HG03520 (cell line): ENCODE measurements around the gene BABAM2.
"Not testable (repeated sequence)": the region's sequence is repeated elsewhere in the genome, so short reads cannot be mapped to it uniquely, and the experiment has no call there.

Experiments
- ATAC-seq: cut with Tn5 transposase; IDR thresholded peaks from one replicate; pipeline ENCODE4 v1.9.1; 2021; ENCODE audit warnings: mild to moderate bottlenecking, moderate library complexity; ENCODE audit not compliant: unreplicated experiment

The BABAM2 gene

GRCh38 chr2:27940982-27941381 is 50.5 kb downstream of the BABAM2 start:
- no peak for ATAC-seq

GRCh38 chr2:27942612-27943547 is 52.4 kb downstream of the BABAM2 start:
- ATAC-seq, result no peak

GRCh38 chr2:27946530-27947060 is 56.1 kb downstream of the BABAM2 start:
- no peak for ATAC-seq

- ATAC-seq, result no peak
These were observed 61.5 kb downstream of the BABAM2 start for GRCh38 chr2:27952070-27952469.

GRCh38 chr2:27953077-27953476 is 62.5 kb downstream of the BABAM2 start:
- no peak for ATAC-seq

GRCh38 chr2:27954221-27954673 is 63.7 kb downstream of the BABAM2 start:
- ATAC-seq, result no peak

GRCh38 chr2:27954771-27955383 is 64.3 kb downstream of the BABAM2 start:
- ATAC-seq, result no peak

- ATAC-seq, result no peak
These were observed 65.0 kb downstream of the BABAM2 start for GRCh38 chr2:27955384-27956161.

- ATAC-seq, result no peak
These were observed 66.4 kb downstream of the BABAM2 start for GRCh38 chr2:27956888-27957287.

- no peak for ATAC-seq
These were observed 68.3 kb downstream of the BABAM2 start for GRCh38 chr2:27958711-27959378.

- no peak for ATAC-seq
These were observed 69.0 kb downstream of the BABAM2 start for GRCh38 chr2:27959496-27959895.

GRCh38 chr2:27960237-27960912 is 69.8 kb downstream of the BABAM2 start:
- ATAC-seq, result no peak

GRCh38 chr2:27962006-27962405 is 71.5 kb downstream of the BABAM2 start:
- no peak for ATAC-seq

- ATAC-seq, result no peak
These were observed 72.9 kb downstream of the BABAM2 start for GRCh38 chr2:27963472-27963871.

- no peak for ATAC-seq
These were observed 73.5 kb downstream of the BABAM2 start for GRCh38 chr2:27964067-27964466.

- ATAC-seq, result no peak
These were observed 75.3 kb downstream of the BABAM2 start for GRCh38 chr2:27965841-27966240.

GRCh38 chr2:27966466-27966865 is 75.9 kb downstream of the BABAM2 start:
- ATAC-seq, result no peak

- no peak for ATAC-seq
These were observed 76.5 kb downstream of the BABAM2 start for GRCh38 chr2:27967076-27967475.

- not testable (repeated sequence) for ATAC-seq
These were observed 77.5 kb downstream of the BABAM2 start for GRCh38 chr2:27968045-27968444.

GRCh38 chr2:27968957-27969356 is 78.4 kb downstream of the BABAM2 start:
- not testable (repeated sequence) for ATAC-seq
